Transverse colon (tissue), 4 donors: Measurements from ENCODE around the gene CTRL.

Source experiments
- EP300 ChIP-seq: sonication (generic); formaldehyde crosslinking; IDR thresholded peaks from one replicate; pipeline ENCODE4 v1.6.1; 2017; ENCODE audit warnings: antibody characterized with exemption, low read depth
- POLR2A ChIP-seq: fragments of 450-650 bp; IDR thresholded peaks from one replicate; pipeline ENCODE4 v1.6.1; 2016; ENCODE audit warnings: antibody characterized with exemption, mild to moderate bottlenecking, moderate library complexity
- POLR2AphosphoS5 ChIP-seq, 3 donors: sonication (generic); formaldehyde crosslinking; IDR thresholded peaks; one replicate each; pipeline ENCODE4 v1.6.1; 2016; ENCODE audit warnings: antibody characterized with exemption in 3 of 3
- TF ChIP-seq, protein P1 (sequence below), 5 experiments: fragments of 200-600 bp in 3 of 5; fragments of 450-650 bp in 2 of 5; sonication (generic) in 3 of 5; IDR thresholded peaks; 1 replicate in 2 of 5; 2 replicates in 3 of 5; pipeline ENCODE4 v1.5.1; 2016 to 2017; ENCODE audit warnings: antibody characterized with exemption in 5 of 5, inconsistent platforms in 3 of 5, mild to moderate bottlenecking in 2 of 5, moderate library complexity in 1 of 5

DNA sequence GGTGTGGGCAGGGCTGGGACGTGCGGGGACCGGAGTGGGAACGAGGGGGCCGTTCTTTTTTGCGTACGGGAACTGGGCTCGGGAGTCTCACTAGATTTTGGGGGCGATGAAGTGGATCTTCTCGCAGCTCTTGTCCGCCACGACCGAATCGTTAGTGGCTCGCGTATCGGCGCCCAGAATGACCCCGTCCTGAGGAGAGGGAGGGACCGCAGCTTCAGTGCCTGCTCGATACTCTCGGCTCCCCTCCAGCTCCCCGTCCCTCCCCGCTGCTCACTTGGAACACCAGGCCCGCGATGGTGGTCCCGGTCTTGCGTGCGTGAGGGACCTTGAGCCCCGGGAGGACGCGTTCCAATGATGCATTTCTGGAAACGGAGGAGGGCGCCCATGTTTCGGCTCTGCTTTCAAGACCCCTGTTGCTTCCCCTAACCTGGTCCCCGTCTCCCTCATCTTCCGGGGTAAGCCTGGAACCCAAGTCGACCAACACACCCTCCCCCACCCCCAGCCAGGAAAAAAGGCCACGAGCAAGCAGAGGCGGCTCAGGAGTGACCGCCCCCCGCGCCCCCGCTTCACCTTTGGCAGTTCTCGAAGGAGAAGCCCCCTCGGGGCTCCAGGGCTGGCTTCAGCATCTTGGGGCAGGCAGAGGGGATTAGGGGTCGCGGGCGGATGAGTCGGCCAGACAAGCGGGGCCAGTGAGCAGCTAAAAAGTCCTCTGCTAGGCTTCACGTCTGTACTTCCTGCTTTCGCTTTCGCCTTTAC, 4.6 kb upstream of the CTRL start, which contains the start of gene PSMB10:
- TF ChIP-seq, protein P1, sequence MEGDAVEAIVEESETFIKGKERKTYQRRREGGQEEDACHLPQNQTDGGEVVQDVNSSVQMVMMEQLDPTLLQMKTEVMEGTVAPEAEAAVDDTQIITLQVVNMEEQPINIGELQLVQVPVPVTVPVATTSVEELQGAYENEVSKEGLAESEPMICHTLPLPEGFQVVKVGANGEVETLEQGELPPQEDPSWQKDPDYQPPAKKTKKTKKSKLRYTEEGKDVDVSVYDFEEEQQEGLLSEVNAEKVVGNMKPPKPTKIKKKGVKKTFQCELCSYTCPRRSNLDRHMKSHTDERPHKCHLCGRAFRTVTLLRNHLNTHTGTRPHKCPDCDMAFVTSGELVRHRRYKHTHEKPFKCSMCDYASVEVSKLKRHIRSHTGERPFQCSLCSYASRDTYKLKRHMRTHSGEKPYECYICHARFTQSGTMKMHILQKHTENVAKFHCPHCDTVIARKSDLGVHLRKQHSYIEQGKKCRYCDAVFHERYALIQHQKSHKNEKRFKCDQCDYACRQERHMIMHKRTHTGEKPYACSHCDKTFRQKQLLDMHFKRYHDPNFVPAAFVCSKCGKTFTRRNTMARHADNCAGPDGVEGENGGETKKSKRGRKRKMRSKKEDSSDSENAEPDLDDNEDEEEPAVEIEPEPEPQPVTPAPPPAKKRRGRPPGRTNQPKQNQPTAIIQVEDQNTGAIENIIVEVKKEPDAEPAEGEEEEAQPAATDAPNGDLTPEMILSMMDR (IDR thresholded peaks at IDR 0.05): no peak
- peak; percentile 85 for TF ChIP-seq POLR2A
- no peak for TF ChIP-seq EP300
- peak; percentile 71 to 90 (median 90) for TF ChIP-seq POLR2AphosphoS5 (IDR thresholded peaks at IDR 0.05)
